ENCODE results near the gene EYA4.
A peak's percentile ranks its signal among the peaks of the same experiment; 100 is the strongest.

Gene EYA4

DNA sequence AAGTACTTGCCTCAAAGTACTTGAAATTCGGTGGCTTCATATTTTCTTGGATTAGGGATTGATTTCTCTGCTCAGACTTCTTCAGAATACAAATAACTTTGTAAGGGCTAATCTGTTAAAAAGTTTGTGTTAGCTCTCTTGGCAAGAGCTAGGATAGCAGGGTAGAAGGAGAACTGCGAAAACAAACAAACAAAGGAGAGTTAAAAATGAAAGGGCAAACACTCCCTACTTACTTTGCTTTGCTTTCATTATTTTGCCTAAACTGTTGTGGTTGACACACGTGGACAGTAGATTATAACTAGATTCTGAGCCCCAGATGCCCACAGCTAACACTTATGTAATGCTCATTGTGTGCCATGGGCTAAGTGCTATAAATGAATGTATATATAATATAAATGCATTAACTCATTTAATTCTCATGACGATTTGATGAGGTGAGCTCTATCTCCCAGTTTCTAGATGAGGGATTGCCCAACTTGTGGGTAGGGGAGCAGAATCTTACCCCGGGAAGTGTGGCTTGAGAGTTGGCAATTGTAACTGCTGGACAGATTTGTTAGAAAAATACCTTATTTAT is 48.7 kb downstream of the EYA4 start:
- no peak for DNase-seq

DNA sequence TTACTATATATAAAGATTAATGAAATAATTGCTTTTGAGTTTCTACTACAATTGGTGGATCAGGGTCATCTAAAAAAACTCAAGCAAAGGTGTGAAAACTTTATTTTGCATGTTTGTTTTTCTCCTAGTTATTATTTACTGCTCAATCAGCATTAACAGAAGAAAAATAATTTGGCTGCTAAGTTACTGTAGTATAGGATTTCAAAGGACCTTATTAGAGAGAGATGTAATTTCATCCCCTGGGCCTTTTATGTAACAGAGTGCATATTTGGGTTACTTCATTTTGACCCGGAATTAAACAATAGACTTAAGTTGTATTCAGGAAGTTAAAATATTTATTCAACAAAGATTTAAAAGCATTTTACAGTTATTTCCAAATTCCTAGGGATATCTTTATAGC is 49.8 kb downstream of the EYA4 start:
- DNase-seq, result no peak

DNA sequence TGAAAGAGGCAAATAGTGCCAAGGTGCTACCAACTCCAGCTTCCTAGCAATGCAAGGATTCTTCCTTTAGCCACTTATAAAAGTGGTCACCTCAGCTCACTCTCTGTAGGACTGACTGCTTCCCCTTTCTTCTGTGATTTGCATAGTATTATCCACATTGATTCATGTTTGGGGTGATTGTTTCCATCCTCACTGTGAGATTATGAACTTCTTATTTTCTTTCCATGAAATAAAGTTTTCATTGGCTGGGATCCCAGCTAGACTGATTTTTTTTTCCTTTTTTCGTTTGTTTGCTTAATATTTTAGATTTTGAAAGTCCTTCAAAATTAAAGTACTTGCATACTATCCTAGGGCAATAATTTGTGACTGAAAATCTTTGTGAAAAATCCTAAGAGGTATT is 50.5 kb downstream of the EYA4 start:
- DNase-seq, result no peak

DNA sequence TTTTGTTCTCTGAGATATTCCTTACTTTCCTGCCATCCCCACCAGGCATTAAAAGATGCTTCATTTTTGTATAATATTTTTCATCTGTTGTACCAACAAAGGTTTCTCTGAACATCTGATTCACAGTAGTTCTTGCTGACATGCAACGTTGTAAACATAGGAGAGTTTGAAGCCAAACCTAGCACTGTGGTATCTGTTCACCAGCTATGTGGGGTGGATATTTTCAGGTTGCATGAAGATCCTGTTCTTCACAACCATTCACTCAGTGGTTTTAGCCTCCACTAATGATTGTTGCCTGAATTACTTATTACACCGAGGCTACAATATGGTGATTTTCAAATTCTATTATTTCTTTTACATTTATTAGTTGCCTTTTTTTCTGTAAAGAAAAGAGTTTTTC is 56.5 kb downstream of the EYA4 start:
- DNase-seq, result no peak

DNA sequence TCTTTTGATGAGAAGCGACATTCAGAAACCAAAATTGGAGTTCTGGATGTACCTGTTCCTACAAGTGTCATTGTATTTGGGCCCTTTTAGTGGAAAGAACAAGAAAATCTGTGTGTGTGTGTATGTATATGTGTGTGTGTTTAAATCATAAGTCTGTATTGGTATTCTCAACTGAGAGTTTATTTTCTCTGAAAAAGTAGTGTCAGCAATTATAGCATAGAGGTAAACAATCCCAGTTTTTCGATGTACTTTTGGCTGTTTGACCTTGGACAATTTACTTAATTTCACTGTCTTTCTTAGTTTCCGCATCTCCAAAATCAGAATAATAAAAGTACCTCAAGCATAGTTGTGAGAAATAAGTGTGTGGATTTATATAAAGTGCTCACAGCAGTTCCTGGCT is 57.2 kb downstream of the EYA4 start:
- DNase-seq, result no peak

DNA sequence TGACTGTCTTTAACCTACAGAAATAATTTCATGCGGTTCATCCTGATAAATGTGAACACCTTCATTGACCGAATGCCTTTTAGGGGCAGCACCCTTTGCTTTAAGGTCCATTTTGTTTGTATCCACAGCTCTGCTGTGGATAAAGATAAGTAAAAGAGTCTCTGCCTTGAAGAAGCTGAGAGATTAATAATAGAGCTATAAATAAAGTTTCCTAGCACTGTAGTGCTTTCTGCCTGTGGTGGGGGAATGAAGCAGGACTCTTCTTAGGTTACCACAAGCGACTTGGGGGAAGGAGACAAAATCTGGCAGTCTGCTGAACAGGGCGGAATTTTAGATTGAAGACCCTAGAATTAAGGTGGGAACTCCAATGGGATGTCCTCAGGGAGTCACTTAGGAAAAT is 57.6 kb downstream of the EYA4 start:
- DNase-seq, result no peak

DNA sequence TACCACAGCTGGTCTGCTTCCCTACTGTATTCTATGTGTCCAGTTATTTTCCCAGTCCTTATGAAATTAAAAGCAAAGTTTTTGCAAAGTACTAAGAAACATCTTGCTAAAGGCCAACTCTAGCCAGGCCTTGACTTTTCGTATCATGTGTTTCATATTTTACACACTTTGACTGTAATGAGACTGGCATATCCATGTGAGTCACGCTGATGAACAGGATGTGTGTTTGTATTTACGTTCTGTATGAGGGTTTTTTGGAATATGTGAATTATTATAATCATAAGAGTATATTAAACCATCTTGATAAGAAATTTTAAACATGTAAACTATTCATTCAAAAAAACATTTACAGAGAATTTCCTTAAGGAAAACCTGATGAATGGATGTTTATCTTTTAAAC is 59.7 kb downstream of the EYA4 start:
- DNase-seq, result no peak

DNA sequence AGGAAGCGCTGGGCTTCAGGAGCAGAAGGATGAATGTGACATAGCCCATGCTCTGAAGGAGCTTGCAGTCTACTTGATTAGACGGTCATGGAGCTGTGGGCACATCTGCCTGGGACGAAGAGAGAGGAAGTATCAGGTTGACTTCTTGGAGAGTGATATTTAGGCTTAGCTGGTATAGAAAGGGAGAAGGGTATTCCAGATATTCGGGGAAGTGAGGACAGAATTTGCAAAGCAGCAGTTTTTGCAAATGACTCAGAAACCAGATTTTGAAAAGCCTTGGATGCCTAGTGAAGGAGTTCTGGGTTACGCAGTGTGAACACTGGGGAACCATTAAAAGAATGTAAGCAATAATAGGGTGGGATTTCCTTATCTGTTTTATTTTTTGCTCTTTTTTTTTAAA is 60.7 kb downstream of the EYA4 start:
- DNase-seq, result no peak

DNA sequence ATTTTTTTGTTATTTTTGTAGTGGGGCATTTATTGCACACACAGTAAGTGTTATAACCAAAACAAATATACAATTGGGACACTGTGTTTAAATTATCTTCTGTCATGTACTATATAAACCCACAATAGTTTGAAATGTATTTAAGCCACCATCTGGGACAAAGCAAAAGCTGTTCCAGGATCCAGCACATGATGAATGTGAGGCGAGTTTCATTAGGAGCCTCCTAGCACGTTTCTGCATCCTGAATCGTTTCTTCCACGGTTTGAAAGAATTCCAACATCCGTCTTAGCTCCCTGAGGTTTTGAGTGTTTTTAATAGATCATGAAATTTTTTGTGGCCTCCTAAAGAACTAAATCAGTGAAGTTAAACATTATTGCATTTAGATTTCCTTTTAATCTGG is 65.8 kb downstream of the EYA4 start:
- no peak for DNase-seq

DNA sequence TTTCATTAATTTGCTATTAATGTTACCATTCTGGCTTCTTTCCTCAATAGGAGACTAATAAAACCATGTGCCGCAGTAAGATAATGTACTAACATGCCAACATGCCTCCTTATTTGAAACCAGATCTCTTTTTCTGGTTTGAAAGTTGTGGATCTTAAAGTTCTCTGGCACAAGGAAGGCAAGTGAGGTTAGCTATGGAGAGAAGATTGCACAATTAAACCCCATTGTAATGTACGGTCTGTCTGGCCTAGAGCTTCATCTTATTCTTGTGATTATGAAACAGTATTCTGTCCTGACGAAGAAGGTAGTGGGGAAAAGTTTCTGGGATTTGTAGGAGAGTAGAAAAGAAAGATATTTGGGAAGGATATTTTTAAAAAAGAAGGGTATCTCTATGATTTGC is 68.4 kb downstream of the EYA4 start:
- DNase-seq, result no peak

DNA sequence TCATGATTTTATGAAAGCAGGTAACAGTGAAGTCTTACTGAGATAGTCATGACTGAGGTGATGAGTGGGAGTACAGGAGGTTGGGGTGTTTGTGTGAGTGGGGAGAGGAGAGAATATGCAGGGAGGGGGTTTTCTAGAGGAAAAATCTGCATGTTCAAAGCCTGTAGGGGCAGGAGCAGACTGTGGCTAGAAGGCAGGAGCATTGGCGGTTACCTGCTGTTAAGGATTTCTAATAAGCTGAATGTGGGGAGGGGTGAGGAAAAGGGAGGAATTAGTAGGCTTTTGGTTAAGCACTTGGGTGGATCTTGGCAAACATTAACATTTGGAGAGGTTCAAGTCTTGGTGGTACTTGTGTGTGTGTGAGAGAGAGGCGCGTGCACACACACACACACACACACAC is 70.8 kb downstream of the EYA4 start:
- no peak for DNase-seq

DNA sequence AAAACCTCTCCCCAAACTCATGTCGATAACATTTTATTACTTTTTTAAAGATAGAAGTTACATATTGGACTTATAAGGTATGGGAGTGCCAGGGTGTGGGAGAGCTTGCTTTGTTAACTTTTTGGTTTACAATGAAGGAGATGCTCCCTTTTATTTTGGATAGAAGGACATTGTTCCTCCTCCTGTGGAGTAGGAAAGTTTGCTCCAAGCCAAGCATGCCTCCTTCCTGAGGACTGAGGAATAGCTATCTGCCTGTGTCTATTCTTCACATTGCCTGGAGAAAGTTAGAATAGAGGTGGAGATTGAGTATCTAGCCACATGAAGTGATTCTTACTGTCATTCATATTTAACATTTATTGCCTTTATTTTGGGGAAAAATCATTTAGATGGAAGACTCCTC is 71.9 kb downstream of the EYA4 start:
- no peak for DNase-seq

DNA sequence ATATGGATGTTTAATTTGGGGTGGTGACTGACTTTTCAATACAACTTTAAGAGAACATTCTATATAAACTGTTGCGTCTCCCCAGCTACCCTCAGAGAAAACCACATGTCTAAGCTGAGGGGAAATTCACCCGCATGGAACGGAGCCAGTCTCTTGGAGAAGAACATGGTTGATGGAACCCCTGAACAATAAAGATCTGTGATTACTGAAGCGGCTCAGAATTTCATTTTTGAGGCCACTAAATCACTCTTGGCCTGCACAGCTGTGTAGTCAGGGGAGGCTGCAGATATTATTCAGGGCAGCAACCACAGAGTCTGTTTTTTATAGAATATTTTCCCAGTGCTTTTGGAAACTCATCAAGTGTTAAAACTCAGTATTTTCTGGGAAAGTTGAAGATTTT is 73.8 kb downstream of the EYA4 start:
- DNase-seq, result peak; percentile 66

DNA sequence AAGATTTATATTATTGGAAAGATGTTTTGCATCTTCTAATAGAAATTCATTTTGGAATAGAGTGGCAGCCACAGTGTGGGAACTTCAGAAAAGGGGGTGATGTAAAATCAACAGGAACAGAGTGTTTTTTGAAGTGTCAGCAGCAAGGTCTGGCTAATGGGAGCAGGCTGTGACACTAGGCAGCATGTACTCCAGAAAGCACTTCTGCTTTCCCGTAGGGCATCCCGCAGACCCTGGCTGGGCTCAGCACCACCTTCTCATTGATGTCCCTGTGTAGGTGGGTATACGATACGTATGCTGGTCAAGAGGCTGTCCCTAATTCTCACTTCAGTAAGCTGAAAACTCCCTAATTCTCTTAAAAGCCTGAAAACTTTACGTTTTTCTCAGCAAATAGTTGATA is 74.7 kb downstream of the EYA4 start:
- DNase-seq, result peak; percentile 75

DNA sequence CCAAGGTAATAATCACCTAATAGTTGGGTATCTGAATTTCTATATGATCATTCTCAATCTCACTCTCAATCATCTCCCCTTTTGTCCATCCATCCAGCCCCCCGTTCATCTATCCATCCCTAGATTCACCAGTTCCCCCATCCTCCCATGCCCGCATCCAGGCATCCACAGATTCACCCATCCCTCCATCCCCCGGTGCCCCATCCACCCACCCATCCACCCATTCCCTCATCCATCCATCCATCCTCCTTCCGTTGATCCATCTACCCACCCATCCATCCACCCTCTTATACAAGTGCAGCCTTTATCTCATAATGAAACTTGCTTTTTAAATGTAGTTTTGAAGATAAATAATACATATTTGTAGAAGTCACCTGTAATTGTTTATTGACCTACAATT is 76.5 kb downstream of the EYA4 start:
- DNase-seq, result no peak

DNA sequence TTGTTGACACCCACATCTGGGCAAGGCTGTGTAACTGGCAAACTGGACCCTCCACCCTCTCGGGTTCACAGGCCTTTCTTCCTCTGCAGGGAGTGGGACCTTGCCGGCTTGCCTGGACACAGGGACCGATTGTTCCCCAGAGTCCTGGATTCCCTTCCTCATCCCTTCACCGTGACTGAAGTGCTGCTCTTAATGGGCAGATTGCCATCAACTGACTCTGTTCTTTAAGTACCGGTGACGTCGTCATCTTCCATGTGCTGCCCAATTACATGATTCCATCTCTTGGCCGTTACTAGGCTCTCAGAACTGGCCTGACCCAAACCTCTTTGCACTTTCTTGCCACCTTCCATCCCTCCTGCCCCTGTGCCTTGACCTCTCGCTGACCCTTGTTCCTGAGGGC is 85.4 kb downstream of the EYA4 start:
- peak; percentile 79 for DNase-seq

DNA sequence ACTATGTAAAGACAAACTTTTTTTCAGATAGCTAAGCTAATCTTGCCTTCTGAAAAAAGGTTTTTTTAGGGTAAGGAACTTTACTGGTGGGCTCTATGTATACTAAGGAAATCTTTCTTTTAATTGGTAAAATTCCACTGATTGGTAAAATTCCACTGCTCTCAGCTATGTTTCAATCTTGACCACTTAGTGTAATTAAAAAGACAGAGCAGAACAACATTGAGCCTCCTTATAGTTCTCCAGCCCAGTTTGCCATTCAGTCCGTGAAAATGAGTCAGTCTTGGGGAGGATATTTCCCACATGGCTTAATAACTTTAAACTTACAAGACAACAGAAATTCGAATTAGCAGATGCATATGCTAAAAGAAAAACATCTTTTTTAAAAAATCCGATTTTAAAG is 92.7 kb downstream of the EYA4 start:
- no peak for DNase-seq

DNA sequence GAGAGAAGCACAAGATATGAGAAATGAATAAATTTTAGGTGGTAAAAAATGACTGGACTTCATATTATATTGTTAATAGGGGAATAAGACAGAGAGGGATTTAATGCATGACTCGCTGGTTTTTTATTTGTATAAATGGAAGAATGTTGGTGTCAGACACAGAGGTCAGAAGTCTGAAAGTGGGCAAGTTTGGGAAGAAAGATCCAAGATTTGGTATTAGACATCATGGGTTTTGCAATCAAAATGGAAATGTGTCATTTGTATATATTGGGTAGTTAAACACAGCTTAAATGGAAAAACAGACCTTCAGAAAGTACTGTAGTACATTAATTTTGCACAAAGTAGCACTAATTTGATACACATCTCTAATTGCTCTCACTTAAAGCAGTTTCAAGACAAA is 96.2 kb downstream of the EYA4 start:
- DNase-seq, result no peak

DNA sequence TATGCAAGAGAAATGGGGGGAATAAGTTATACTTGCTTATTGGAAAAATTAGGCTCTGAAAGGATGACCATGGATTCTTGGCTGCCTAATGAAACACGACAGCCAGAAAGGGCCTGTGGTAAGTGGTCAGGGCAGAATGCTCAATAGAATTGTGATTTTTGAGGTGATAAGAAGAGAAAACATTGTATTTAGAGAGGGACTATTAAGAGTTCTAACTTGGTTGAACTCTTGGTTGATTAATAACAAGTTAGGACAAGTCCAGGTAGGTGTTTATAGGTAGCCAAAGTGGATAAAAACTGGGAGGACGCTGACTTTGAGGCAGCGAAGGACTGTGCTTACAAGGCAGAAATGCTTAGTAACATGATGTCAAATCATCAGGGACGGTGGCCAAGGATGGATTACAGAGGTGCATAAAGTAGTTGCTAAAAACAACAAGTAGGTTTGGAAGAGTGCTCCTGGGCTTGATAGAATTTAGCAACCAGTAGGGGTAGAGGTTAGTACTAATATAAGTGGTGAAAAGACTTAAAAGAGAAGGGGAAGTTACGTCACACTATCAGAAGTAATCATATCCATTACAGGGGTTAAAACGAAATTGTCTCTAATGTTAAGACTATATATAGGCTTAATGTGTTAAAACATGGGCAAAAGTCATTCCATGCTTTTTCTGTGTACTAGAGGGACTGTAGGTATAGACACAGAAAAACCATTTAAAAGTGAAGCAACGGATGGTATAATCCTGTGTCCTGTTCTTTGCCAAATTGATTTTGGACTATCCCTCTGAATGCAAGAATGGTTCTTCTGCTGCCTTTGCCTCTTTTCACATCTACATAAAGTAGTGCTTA is 98.6 kb downstream of the EYA4 start:
- no peak for DNase-seq

DNA sequence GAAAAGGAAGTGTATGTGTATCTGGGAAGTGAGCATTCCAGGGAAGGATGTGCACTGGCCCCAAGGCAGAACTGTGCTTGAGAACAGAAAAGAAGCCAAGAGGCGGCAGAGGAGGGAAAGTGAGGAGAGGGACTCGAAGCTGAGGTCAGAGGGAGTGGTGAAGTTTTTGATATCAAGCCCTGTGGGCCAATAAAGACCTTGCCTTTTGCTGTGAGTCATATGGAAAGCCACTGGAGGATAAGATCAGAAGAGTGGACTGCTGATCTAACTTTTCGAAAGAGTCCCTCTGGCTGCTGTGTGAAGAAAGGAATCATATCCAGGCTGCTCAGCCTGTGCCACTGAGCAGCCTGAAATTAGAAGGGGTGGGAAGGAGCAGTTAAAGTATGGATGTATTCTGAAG is 99.4 kb downstream of the EYA4 start:
- no peak for DNase-seq

DNA sequence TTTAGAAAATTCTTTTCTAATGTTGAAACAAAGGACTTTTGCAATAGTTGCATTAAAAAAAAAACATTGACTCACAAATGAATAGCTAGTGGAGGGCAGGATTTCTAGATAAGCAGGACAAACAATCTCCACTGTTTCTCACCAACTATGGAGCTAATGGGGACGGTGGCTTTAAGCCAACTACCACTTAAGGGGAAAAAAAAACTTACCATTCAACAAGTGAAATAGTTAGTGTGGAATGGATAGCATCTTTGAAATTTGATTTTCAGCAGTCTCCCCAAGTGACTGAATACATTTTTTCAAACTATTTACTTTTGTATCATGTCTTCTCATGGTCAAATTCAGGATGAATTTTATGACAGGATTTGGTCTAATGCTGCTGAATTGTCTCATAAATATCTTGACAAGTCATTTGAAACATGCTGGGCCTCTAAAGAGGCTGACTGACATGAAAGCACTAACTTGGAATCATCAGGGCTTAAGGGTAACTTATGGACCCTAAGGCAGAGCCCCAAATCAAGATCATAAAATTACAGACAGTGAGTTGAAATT is 100.5 kb downstream of the EYA4 start:
- peak; percentile 75 for DNase-seq

DNA sequence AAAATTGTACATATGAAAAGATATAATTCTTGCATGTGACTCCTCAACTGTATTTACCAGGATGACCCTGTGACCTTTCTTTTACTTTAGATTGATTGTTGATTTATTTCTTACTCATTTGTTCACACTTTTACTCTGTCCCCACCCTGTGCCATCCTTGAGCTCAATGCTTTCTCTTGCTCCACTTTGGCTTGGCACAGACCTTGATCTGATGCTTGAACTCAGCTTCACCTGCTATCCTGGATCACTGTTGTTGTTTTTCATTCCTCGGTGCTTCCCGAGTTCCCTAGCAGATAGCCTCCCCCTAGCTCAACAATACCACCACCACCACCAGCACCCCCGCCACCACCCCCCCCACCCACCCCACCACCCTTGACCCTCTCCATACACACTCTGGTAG is 102.1 kb downstream of the EYA4 start:
- peak; percentile 29 for DNase-seq

DNA sequence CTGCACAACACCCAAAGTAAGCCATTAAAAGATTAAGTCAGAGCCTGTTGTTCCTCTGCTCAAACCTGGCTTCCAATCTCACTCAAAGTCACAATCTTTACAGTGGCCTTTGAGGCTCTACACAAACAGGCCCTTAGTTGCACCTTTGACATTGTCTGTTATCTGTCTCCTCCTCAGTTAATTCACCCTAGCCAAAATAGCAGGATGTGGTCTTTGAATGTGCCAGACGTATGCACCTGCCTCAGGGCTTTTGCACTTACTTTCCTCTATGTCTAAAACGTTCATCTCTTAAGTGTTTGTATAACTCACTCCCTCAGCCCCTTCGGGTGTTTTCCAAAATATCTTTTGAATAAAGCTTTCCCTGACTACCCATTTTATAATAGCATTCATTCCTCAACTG is 107.7 kb downstream of the EYA4 start:
- DNase-seq, result no peak

DNA sequence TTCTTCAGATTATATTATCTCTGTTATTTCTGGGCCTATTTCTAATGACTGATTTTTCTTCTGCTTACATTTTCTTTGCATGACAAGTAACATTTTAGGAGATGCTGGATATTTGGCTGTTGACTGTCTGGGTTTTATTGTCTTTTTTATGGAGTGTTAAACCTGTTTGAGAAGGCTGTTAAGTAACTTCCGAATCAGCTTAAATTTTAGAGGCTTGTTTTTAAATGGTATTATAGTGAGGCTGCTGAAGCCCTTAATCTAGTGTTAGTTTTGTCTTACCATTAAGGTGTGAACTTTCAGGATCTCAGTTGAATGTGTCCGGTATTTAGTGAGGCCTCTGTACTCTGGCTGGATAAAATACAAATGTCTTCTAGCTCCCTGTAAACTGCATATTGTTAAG is 109.8 kb downstream of the EYA4 start:
- no peak for DNase-seq

DNA sequence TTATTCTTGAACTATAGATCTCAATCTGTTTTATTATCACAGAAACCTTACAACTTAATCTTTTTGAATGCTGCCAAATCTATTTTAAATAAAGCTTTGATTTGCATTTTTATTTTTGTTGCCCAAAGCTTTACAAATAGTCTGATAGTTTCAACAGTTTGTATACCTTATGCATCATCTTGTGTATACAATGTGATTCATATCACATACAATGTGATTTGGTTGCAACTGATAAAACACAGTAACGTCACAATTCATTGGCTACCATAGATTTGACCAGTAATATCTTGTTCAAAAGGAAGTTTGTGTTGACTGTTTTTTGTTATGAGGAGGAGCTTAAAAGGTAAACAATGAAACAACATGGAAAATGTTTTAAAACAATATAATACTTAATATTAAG is 110.9 kb downstream of the EYA4 start:
- DNase-seq, result no peak
